Progenitor cell of endocrine pancreas (in vitro differentiated cells): ENCODE measurements around the gene HIBCH. TPM values are rescaled to one million over a fixed set of nuclear protein-coding genes. Genes with fewer than 3 reads are reported as not detected.

Experiments used
- DNase-seq: peaks from one replicate; pipeline ENCODE4 v3.0.0; 2021; ENCODE audit warnings: low spot score; ENCODE audit not compliant: unreplicated experiment
- H3K27ac Mint-ChIP-seq: 2 replicates; pipeline ENCODE4 v1.8.0; 2021; ENCODE audit warnings: mild to moderate bottlenecking, moderate library complexity, mixed read lengths
- H3K27me3 Mint-ChIP-seq: 2 replicates; pipeline ENCODE4 v1.8.0; 2021; ENCODE audit warnings: mixed read lengths
- H3K36me3 Mint-ChIP-seq: 2 replicates; pipeline ENCODE4 v1.8.0; 2022; ENCODE audit warnings: mixed read lengths; ENCODE audit not compliant: insufficient read depth
- H3K4me1 Mint-ChIP-seq: 2 replicates; pipeline ENCODE4 v1.8.0; 2021; ENCODE audit warnings: low read depth, mixed read lengths
- H3K4me3 Mint-ChIP-seq: 2 replicates; pipeline ENCODE4 v1.8.0; 2021; ENCODE audit warnings: low read depth, mild to moderate bottlenecking, moderate library complexity, mixed read lengths
- H3K9me3 Mint-ChIP-seq: 2 replicates; pipeline ENCODE4 v1.8.0; 2021; ENCODE audit warnings: low read depth, mixed read lengths
- total RNA-seq: library from RNA; stranded (reverse); gene quantifications from 2 replicates; pipeline ENCODE4 v1.2.1, GENCODE V29; 2021
- TF ChIP-seq, protein P1 (sequence below): fragments of 200-600 bp; sonication (generic); IDR thresholded peaks from one replicate; pipeline ENCODE4 v1.5.0; 2021; ENCODE audit warnings: antibody characterized with exemption, mild to moderate bottlenecking; ENCODE audit not compliant: unreplicated experiment

HIBCH gene
- total RNA-seq, 1 donor from 2014 or later: 49.5 TPM

DNA sequence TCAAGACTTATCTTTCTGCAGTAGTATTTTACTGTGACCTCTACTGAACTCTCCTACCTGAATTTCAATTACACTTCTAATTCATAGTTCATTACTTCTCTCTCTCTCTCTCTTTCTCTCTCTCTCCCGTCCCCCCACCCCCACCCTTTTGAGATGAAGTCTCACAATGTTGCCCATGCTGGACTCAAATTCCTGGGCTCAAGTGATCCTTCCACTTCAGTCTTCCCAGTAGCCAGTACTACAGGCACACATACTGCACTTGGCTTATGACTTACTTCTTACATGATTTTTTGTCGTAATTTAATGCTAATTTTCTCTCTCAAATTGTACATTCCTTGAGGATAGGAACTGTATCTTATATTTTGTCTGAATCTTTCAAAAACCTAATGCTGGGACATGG lies 6.0 kb upstream of the HIBCH start:
- no peaks in the 10 kb centered on the region for H3K27me3 Mint-ChIP-seq
- peaks cover 3% of the 10 kb centered on the region for H3K4me1 Mint-ChIP-seq
- peaks cover 2% of the 10 kb centered on the region for H3K9me3 Mint-ChIP-seq
- no peak for DNase-seq
- no peak overlapping the region for H3K4me3 Mint-ChIP-seq
- no peaks in the 10 kb centered on the region for H3K36me3 Mint-ChIP-seq
- H3K27ac Mint-ChIP-seq: no peak overlapping the region
- TF ChIP-seq, protein P1, sequence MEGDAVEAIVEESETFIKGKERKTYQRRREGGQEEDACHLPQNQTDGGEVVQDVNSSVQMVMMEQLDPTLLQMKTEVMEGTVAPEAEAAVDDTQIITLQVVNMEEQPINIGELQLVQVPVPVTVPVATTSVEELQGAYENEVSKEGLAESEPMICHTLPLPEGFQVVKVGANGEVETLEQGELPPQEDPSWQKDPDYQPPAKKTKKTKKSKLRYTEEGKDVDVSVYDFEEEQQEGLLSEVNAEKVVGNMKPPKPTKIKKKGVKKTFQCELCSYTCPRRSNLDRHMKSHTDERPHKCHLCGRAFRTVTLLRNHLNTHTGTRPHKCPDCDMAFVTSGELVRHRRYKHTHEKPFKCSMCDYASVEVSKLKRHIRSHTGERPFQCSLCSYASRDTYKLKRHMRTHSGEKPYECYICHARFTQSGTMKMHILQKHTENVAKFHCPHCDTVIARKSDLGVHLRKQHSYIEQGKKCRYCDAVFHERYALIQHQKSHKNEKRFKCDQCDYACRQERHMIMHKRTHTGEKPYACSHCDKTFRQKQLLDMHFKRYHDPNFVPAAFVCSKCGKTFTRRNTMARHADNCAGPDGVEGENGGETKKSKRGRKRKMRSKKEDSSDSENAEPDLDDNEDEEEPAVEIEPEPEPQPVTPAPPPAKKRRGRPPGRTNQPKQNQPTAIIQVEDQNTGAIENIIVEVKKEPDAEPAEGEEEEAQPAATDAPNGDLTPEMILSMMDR: no peak

DNA sequence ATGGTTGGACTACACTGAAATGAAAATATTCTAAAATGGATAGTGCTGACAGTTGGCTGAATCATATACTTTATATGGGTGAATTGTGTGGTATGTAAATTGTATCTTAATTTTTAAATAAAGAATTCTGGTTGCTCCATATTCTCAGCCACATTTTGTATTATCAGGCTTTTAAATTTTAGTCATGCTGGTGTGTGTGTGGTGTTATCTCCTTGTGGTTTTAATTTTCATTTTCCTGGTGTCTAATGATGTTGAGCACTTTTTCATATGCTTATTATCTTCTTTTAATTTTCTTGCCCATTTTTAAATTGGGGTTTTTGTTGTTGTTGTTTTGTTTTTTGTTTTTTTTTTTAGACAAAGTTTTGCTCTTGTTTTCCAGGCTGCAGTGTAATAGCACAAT lies 3.8 kb upstream of the HIBCH start:
- no peak for DNase-seq
- Mint-ChIP-seq H3K36me3 (no peaks in the 10 kb centered on the region), H3K27me3 (no peaks in the 10 kb centered on the region), H3K4me3 (no peak overlapping the region), H3K4me1 (peaks cover 10% of the 10 kb centered on the region), H3K9me3 (no peaks in the 10 kb centered on the region), H3K27ac (no peak overlapping the region)
- TF ChIP-seq, protein P1: no peak

DNA sequence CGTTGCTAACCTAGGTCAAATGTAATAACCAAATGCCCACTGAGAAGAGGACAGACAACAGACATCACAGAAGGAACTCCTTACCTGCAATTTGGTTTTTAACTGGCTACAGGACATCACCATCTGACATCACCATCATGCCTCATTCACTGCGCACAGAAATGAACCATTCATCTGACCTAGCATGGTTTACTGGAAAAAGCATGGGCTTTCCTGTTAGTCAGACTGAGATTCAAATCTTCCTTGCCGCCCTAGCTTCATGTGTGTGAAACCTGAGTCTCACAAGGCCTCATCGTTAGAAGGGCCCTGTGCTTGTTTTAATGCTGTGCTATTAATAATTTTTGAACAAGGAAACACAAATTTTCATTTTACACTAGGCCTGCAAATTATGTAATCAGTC lies 1.1 kb upstream of the HIBCH start:
- Mint-ChIP-seq H3K4me1 (peaks cover 15% of the 10 kb centered on the region), H3K9me3 (no peaks in the 10 kb centered on the region), H3K36me3 (peaks cover 1% of the 10 kb centered on the region), H3K4me3 (peak overlapping the region; percentile 97), H3K27ac (peak overlapping the region; percentile 57), H3K27me3 (no peaks in the 10 kb centered on the region)
- TF ChIP-seq, protein P1: no peak
- no peak for DNase-seq

DNA sequence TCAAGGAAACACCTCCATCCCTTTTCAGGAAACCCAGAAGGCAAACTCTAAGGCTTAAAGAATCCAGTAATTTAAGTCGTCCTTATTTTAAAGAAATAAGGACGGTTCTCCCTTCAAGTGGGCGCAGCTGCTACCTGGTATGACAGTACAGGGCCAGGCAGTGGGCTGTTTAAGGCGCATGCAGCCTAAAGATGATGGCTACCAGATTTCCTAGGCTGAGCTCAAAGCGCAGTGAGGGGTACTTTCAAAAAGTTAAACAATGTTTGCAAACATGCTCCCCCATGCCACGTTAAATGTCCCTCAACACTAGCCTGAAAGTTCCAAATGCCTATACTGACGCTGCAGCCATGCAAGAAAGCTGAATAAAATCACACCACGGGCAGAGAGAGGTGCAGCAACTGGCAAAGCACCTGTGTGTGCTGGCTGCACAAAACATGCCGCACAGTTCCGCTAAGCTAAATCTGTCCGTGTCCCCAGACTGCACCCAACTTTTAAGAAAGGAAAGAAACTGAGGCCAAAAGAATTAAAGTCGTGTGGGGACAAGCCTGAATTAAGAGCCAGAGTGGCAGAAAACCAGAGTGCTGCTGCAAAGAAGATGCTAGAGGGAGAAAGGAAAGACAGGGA lies 583 bp downstream of the HIBCH start:
- peaks cover 1% of the 10 kb centered on the region for H3K36me3 Mint-ChIP-seq
- H3K4me3 Mint-ChIP-seq: peak overlapping the region; percentile 97
- H3K9me3 Mint-ChIP-seq: no peaks in the 10 kb centered on the region
- DNase-seq: no peak
- no peaks in the 10 kb centered on the region for H3K27me3 Mint-ChIP-seq
- H3K27ac Mint-ChIP-seq: peak overlapping the region; percentile 96
- TF ChIP-seq, protein P1: no peak
- H3K4me1 Mint-ChIP-seq: peaks cover 19% of the 10 kb centered on the region

DNA sequence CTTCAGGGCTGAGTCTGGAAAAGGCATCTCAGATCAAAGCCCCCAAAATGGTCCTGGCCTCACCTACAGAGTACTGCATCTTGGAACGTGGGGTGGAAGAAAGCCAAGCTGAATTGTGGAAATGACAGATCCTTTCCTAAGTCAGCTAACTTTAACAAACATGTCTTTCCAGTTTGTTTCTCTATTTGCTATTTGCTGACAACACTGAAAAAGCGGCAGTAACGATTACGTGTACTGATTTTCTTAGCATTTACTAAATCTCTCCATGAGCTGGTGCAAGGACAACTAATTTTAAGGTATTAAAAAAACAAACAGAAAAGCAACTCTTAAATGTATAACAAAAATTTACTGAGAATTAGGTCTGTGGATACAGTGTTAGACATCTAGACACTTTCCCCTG lies 1.1 kb downstream of the HIBCH start:
- peaks cover 19% of the 10 kb centered on the region for H3K4me1 Mint-ChIP-seq
- DNase-seq: no peak
- TF ChIP-seq, protein P1: no peak
- peak overlapping the region; percentile 97 for H3K4me3 Mint-ChIP-seq
- H3K9me3 Mint-ChIP-seq: no peaks in the 10 kb centered on the region
- peaks cover 1% of the 10 kb centered on the region for H3K36me3 Mint-ChIP-seq
- peak overlapping the region; percentile 96 for H3K27ac Mint-ChIP-seq
- no peaks in the 10 kb centered on the region for H3K27me3 Mint-ChIP-seq
